GM12891 (cell line): ENCODE measurements around the gene HTR1B.

Experiments
- POLR2A ChIP-seq: IDR thresholded peaks from 2 replicates; pipeline ENCODE4 v1.6.1; 2011; ENCODE audit warnings: low read depth, low read length, control low read depth
- POLR2AphosphoS5 ChIP-seq: IDR thresholded peaks from 2 replicates; pipeline ENCODE4 v1.6.1; 2011; ENCODE audit warnings: low read depth, low read length, control low read depth
- TAF1 ChIP-seq: IDR thresholded peaks from 2 replicates; pipeline ENCODE4 v1.6.1; 2011; ENCODE audit warnings: low read depth, low read length, control low read depth

DNA sequence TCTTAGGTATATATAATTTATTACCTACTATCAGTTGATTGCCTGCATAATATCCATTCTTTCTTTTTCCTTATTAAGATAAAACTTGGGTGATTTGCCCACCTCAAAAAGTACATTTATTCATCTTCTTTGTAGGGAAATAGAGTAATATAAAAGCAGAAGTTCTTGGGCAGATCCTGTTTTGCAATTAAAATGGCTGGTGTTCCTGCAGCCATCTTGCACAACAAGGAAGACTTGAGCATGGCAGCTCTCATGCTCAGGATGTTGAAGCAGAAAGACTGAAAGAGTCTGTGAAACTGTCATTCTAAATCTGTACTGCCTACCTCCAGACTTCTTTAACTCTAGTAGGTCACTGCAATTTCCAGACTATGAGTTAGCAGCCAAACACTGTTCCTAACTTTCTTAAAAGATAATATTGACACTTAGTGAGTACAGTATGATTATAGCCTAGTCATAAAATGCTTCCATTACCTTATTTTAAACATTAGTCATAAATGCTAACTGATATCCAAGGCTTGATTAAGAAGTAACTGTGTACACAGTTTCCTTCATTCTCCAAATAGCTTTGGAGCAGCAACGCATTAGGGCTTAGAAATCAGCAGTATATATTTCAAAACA is 24.6 kb upstream of the HTR1B start:
- TF ChIP-seq POLR2A (no peak), POLR2AphosphoS5 (no peak), TAF1 (no peak)
